Keratinocyte (primary cell): ENCODE measurements around the gene MYO7B.

ENCODE experiments used
- CTCF ChIP-seq, 3 experiments: IDR thresholded peaks in 1 of 3; conservative IDR thresholded peaks in 1 of 3; optimal IDR thresholded peaks in 1 of 3; 2 replicates in 2 of 3; 3 replicates in 1 of 3; pipeline versions ENCODE3 to v1.5.1; 2011; ENCODE audit warnings: low read length in 3 of 3, mild to moderate bottlenecking in 3 of 3, moderate library complexity in 2 of 3, control low read depth in 1 of 3, inconsistent platforms in 1 of 3; ENCODE audit not compliant: insufficient read depth in 2 of 3; ENCODE audit errors: extremely low read depth in 1 of 3
- EZH2 ChIP-seq: IDR thresholded peaks from one replicate; pipeline ENCODE4 v1.6.1; 2012; ENCODE audit warnings: inconsistent platforms, mild to moderate bottlenecking, low read length, moderate library complexity

- TF ChIP-seq CTCF (optimal IDR thresholded peaks at IDR 0.05 in 1 of 3, IDR thresholded peaks at IDR 0.05 in 1 of 3, conservative IDR thresholded peaks at IDR 0.05 in 1 of 3; ENCODE audit: extremely low read depth in 1 of 3, insufficient read depth in 2 of 3, low read length in 3 of 3) (peak in 2 of 3 experiments; percentile 10 to 12), EZH2 (no peak)
Measured at GRCh38 chr2:127530245-127531140, 5.0 kb upstream of the MYO7B start.
